Bladder microvascular endothelial cell (primary cell): ENCODE data around the gene TOMM20. TPM values are rescaled to one million over a fixed set of nuclear protein-coding genes. Genes with fewer than 3 reads are reported as not detected.

Experiments
- total RNA-seq: library from RNA; depleted of rRNA; stranded (reverse); fragments of >200 nt; gene quantifications from 2 replicates; pipeline ENCODE4 v1.2.3, GENCODE V29; 2014

TOMM20 gene
- total RNA-seq: 40.8 and 56.4 TPM in 2 replicates

GRCh38 chr1:235128456-235129328, at the start of gene TOMM20:
TOMM20 (minus strand) TSS chr1:235128837; CDS start chr1:235128715, 122 bp downstream.

GRCh38 chr1:235160957-235161684, 32.5 kb upstream of the TOMM20 start, which contains the start of gene RBM34:
RBM34 (minus strand) TSS chr1:235161250; CDS start chr1:235161226, 24 bp downstream.

Other genes starting within 250 kb of the TOMM20 start
- gene RBM34, start 32.4 kb upstream of the TOMM20 start, total RNA-seq: 38.2 and 43.6 TPM in 2 replicates
- gene ARID4B, start 199.3 kb upstream of the TOMM20 start, total RNA-seq: 32.2 and 74.3 TPM in 2 replicates
- 10.7 and 21.8 TPM in 2 replicates for gene GGPS1, start 199.7 kb upstream of the TOMM20 start, total RNA-seq
- gene TBCE, start 238.6 kb upstream of the TOMM20 start, total RNA-seq: 12.6 and 23.3 TPM in 2 replicates